Renal cortex interstitium (tissue), 11 donors: ENCODE results near the gene PRDM5. TPM values are rescaled to one million over a fixed set of nuclear protein-coding genes. Genes with fewer than 3 reads are reported as not detected.

Experiments
- DNase-seq, 11 donors: peaks; one replicate each; pipeline ENCODE4 v3.0.0-alpha.2; 2013; ENCODE audit warnings: low read depth in 9 of 11, low spot score in 4 of 11; ENCODE audit errors: extremely low read depth in 1 of 11
- polyA plus RNA-seq, 3 donors: library from polyadenylated mRNA; unstranded; fragments of 120-200 nt; gene quantifications; one replicate each; pipeline ENCODE4 v1.2.1, GENCODE V29; 2013; ENCODE audit not compliant: insufficient read length in 3 of 3

The PRDM5 gene
- polyA plus RNA-seq, 3 donors: 16.0 to 19.1 (median 19.0) TPM

DNA sequence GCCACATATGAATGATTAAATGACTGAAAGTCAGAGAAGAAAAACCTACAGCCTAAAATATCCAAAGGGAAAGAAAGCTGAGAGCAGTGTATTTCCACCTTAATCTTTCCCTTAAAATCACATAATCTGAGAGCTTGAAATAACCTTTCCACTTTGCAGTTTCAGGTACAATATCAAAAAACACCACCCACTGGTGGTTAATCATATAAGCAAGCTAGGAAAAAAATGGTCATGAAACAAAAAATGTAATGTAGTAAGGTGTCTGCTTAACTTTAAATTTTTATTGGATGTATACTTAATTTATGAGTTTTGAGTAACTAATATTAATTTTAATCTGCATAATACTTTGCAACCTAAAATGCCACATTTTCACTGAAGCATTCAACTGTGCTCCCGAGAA lies 3.2 kb downstream of the PRDM5 start:
- DNase-seq: no peak

DNA sequence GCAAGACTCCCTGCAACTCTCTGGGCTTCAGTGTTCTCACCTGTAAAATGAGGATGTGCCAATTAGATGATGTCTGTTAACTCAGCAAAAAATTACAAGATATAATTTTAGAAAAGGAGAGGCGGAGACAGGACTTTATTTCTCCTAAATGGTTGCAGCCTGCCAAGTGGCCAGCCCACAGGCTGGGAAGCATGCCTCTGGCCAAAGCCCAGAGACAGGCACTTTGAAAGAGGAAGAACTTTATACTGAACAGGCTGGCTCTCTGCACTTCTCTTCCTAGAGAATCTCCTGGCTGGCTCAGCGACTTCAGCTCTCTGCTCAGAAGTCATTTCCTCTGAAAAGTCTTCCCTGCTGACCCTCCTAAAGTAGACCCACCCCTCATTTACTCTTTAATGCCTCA lies 3.7 kb downstream of the PRDM5 start:
- no peak for DNase-seq

DNA sequence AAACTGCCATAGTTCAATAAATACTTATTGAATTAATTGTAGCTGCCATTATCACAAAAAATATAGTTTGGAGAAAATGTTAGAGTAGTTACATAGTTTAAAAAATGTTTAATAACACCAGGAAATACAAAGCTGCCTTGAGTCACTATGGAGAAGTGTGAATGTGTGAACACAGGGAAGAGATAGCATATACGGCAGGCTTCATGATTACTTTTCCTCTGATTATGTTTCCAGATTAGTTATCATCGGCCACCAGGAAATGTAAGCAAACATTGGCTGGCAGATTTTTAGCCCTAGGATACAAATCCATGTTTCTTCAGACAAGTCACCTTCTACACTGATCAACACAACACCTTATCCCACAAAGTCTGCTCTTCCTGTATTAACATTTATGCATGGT lies 4.4 kb downstream of the PRDM5 start:
- no peak for DNase-seq

DNA sequence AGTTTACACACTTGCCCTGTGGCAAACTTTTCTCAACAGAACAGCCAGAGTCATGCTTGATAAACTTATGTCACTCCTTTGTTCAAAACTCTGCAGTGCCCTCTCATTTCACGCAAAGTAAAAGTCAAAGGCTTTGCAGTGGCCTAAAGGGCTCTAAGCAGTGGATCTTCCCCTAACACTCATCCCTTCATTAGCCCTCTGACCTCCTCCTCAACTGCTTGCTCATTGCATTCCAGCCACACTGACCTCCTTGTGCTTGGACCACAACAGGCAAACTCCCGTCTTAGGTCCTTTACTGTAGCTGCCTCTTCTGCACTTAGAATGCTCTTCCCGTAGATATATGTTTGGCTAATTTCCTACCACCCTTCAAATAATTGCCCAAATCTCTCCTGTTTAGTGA lies 5.6 kb downstream of the PRDM5 start:
- no peak for DNase-seq

DNA sequence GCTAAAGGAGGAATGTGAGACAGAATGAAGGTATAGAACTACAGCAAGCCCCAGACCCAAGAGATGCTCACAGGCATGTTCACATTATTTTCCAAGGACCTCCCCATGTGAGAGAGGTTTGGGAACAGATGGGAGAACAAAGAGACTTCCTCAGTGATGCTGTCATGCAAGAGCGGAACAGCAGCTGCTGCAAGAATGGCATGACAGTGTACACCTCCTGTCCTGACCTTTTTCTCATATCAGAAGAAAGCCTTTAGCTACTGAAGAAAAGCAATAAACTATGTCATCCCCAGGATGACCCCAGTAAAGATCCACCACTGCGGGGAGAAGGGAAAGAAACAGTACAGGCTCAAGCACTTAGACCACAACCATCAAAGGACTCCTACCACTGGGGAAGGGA lies 7.2 kb downstream of the PRDM5 start:
- no peak for DNase-seq

DNA sequence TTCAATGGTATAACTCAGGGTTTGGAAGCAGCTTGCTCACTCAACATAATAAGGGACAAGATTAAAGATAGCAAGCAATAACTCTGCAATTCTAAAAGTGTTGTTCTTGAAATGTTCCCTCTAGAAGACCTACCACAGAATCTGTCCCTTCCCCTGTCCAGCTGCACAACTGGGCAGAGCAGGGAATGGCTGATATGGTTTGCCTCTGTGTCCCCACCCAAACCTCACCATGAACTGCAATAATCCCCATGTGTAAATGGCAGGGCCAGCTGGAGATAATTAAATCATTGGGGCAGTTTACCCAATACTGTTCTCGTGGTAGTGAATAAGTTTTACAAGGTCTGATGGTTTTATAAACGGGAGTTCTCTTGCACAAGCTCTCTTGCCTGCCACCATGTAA lies 19.1 kb downstream of the PRDM5 start:
- no peak for DNase-seq

DNA sequence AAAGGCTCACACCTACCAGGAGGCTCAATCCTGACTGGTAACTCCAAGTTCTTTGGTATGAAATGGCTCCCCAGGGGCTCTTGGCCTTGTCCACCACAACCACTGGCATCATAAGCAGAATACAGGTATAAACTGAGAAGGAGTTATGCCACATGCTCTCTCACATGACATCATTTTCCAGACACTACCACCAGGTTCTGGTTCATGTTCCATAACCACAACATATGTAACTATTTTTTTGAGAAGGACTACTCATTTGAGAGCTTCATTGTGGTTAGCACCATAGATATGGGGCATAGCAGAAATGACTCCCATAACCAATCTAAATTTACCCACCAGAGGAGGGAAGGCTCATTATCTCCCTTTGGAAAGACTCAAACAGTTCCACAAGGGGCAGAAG lies 19.6 kb downstream of the PRDM5 start:
- no peak for DNase-seq

DNA sequence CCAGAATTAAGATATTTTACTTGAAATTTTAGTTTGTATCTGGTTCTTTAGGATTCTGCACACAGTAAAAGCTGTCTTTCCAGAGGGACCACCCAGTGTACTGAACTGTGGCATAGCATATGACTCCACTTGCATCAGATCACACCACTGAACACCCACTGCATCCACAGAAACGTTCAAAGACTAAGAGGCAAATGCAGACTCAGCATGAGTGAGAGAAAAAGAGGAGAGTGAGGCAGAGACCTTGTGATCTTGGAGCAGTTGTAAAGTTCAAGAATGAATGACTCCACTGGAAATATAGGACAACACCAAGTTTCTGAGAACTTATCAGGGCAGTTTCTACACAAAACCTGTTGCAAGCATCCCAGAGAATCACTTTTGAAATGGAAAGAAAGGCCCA lies 20.8 kb downstream of the PRDM5 start:
- no peak for DNase-seq

DNA sequence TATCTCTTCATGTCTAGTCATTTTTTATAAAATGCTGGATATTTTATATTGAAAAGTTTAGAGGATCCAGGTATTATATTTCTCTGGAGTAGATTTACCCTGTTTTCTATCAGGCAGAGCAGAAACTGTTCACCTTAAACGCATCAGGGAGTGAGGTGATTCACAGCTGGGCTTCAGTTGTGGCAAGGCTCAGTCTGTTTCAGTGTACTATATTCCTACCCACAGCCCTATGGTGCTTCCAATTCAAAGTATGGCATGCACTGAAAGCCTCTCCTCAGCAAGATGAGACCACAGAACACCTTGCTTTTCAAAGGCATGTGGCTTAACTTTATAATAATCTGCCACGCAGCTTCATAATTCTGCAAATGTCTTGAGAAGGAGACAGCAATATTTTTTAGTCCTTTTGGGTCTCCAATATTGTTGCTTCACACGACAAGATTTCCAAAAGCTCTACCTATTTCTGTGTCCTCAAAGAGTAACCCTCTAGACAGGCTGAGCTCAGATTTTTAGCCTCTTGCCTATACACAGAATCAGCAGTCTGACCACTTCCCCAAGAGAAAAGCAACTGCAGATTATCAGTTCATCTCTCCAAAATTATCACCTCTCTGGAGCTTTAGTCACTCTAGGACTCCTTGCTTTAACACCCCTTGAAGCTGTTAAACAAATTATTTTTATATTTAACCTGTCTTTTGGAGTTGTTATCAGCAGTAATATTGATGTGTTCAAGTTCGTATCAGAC lies 24.4 kb downstream of the PRDM5 start:
- DNase-seq: no peak

DNA sequence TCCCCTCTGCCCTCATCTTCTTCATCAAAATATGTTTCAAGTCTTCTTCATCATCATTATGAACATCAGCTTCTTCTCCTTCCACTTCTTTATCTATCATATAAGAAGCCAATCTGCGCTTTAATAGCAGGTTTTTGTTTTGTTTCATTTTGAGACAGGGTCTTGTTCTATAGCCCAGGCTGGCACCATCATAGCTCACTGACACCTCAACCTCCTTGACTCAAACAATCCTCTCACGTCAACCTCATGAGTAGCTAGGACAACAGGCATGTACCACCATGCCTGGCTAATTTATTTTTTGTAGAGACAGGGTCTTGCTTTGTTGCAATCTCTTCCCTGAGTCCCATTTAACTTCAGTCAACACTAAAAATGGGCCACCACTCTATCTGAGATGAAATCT lies 27.0 kb downstream of the PRDM5 start:
- no peak for DNase-seq

DNA sequence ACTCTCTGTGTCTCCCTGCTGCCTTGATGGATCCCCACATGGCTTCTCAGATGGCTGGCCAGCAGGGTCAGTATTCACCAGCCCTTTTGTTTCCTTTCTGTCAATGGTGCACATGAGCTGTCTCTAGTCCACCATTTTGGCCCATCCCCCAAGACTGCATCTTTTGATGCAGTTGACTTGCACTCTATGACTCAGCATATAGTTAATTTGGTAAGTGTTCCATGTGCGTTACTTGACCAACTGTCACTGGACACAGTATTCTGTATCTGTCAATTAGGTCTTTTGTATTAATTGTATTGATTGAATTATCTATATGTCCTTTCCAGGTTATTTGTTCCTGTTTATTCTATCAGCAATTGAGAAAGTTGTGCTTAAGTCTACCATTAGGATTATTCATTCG lies 29.2 kb downstream of the PRDM5 start:
- no peak for DNase-seq

DNA sequence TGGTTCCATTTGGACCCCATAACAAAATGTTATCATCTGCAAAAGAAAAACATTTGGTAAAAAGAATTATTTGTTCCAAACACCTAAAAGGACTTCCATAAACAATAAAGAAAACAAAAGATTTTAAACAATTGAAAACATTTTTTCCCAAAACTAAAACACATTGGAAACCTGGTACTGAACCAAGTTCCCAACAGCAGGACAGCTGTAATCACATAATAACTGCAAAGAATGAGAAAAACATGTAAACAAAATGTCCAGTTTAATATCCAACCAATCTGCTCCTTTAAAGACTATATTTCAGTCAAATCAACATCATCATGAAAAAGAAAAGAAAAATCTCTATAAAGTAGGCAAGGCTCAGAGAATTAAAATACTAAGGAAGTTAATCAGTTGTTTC lies 36.3 kb downstream of the PRDM5 start:
- DNase-seq: no peak

DNA sequence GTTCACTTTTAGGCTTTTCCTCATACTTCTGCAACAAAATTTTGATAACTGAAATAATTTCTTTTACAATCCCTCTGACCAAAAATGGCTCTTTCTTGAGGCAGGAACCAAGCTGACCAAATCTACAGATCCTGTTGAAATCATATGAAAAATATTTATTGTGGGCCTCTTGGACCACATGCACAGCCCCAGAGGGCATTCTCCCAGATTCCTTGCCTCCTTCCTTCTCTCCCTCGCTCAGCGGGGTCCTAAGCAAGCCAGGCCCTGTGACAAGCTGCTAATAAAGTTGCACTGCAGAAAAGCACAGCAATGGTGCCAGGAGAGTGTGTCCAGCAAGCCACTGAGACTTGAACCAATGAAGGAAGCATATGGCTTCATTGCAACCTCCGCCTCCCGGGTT lies 40.7 kb downstream of the PRDM5 start:
- no peak for DNase-seq

DNA sequence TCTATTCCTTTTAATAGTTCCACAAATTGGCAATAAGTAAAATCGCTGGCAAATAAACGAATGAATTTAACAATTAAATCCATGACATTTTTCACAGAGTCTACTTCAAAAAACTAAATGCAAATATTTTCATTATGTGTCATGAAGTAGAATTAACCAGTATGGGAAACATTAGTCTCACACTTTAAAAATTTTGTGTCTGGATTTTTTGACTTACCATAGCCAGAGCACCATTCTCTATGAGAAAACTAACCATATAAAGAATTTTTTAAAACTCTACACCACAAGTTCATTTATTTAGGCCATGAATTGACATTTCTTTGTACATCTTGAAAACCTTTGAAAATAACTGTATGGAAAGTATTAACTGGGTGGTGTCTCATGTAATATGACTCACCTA lies 41.2 kb downstream of the PRDM5 start:
- no peak for DNase-seq

DNA sequence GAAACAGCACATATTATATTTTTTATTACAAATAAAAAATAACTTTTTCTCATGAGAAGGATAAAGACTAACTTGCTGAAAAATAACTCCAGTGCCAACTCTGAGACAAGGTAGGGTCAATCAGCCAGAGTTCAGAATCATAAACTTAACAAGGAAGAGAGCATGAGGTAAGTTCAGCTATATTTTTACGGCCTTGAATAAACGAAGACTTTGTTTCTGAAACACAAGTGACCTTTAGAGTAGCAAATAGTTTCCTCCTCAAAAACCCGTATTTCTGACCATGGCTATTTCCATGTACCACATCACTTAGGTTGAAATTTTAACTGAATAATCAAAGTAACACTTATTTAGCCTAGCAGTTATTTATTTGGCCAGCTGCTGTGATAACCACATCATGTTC lies 45.5 kb downstream of the PRDM5 start:
- no peak for DNase-seq

DNA sequence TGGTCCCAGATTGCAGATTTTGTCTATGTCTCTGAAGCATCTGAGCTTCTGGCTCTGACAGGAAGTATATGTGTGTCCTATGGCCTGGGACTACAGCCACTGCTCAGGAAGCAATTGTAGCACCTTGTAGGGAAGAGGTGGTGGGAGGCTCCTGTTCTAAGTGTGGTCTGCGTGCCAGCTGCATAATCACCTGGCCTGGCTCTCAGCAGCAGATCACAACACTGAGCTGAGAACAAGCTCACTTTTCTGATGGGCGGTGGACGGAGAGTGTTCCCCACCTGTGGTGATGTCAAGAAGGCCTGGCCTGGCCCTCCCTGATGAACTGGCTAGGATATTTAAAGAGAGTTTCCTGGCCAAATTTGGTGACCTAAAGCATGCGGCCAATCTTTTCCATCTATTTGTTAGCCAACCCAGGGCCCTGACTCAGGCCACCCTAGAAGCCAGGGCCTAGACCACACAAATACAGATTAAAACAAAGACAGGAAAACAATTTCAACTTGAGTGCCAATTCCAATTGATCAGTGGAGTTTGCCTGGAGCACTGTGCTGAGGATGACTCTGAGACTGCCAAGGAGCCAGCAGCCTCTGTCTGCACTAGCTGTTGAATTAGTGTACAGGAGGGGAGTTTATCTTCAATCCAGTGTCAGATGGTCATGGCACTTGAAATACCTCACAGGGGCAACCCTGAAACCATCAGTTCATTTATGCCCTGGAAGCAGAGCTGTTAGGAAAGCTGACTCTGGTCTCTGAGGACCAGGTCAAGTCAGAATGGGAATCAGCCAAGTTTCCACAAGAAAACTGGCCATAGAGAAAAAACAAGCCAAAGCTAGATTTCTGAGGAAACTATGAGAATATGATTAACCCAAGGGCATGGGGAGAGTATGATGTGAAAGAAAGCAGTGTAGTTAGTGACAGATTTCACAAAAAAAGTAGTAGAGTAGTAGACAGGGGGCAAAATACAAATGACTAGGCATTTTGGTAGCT lies 47.4 kb downstream of the PRDM5 start:
- no peak for DNase-seq

DNA sequence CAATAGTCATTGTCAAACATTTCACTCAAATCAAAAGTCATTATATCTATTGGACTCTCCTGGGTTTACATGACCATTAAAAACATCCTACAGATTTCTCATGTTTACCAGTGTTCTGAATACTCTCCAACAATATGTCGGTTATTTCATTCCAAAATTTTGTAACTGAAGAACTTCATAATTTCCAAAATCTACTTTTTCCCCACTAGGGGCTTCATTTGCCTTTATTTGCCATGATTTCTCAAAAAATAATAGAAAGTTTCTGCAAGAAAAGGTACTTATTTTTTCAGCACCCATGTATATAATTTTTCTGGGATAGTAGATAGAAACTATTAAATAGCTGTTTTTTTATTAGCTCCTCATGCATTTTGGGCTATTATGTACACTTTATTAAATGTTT lies 49.0 kb downstream of the PRDM5 start:
- no peak for DNase-seq

DNA sequence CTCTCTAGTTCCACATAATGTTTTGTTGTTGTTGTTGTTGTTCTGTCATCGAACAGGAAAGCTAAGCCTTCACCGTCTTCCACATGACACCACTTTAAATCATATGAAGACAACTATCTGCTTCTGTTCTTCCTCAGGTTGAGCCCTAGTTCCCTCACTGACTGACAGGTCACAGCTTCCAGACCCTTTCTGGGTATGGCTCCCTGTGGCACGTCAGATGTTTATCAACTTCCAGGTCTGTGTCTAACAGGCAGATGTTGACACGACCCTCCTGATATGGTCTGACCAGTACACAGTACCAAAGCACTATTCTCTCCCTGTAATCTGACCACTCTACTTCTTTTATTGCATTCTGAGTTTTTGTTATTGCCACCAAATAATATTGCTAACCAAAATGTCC lies 51.4 kb downstream of the PRDM5 start:
- no peak for DNase-seq

DNA sequence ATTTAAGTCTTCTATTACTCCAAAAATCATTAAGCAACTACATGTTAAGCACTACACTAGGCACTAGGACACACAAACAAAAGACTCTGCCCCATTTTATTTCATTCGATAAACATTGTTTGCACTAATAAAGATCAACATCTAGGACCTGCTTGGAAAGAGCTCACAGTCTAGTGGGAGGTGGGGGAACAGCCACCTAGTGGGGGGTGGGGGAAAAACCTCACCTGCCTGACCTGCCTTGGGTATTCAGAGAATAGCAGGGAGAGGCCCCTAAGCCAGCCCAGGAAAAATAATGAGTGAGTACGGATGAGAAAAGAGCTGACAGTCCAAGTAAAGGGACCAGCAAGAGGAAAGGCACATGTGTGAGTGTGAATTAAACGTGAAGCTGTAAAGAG lies 52.2 kb downstream of the PRDM5 start:
- no peak for DNase-seq

DNA sequence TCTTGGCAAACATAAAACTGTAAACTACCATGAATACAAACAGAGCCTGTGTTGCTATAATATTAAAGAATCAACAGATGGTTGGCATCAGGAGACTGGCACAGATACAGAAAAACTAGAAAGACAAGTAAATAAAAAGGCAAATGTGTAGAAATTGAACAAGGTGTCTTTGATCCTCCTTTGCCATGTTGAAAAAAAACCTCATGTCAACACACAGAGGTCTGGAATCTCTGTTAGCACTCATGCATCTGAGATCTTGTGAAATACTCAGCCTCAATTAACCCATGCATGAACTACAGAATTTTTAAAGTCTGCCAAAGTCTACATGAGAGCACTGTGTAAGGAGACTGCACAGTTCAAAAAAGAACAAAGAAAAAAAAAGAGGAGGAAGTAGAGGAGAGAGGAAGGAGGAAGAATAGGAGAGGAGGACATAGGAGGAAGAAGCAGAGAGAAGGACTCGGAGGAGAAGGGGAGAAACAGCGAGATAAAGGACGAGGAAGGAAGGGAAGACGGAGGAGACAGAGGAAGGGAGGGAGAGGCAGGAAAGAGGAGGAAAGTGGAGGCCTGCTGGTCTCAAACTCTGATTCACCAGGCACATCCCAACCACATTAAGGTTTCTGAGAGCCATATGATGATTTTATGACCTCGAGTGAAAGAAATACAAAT lies 52.8 kb downstream of the PRDM5 start:
- DNase-seq: peak in 1 of 11 donors; percentile 29
